H1 (cell line): ENCODE results near the gene MCC. TPM values are rescaled to one million over a fixed set of nuclear protein-coding genes. Genes with fewer than 3 reads are reported as not detected.

Experiments used
- CHD2 ChIP-seq: IDR thresholded peaks from 2 replicates; pipeline ENCODE4 v1.6.1; 2012; ENCODE audit warnings: low read length, improper control_type of control experiment
- polyA plus RNA-seq, 7 experiments: library from polyadenylated mRNA; depleted of rRNA in 3 of 7; stranded (reverse) in 5 of 7; unstranded in 2 of 7; fragments of >200 nt in 5 of 7; fragments of 200-250 nt in 2 of 7; gene quantifications; 1 replicate in 5 of 7; 2 replicates in 1 of 7; 4 replicates in 1 of 7; pipeline versions ENCODE4 v1.2.1 to v1.2.3, GENCODE V29; 2011 to 2013; ENCODE audit warnings: missing spikeins in 2 of 7, mixed read lengths in 2 of 7
- total RNA-seq: library from RNA; stranded (reverse); fragmentation: NEBNext Ultra II Directional; extraction: Animal tissue kit (Norgen Biotek cat#: 25700); gene quantifications from 2 replicates; pipeline ENCODE4 v1.2.1, GENCODE V29; 2021

Gene MCC
- total and polyA plus RNA-seq, 2 of the 8 experiments (the other 6 are each of a cell fraction or from before 2014, with no cell fraction given) = 2.6 to 18.3 TPM

- no peak for TF ChIP-seq CHD2
These were observed 464.1 kb downstream of the MCC start (continued) for GRCh38 chr5:113024076-113024697.
